SK-N-SH treated with all-trans-retinoic acid at 6 μM for 48 hours (cell line): Measurements from ENCODE around the gene PRSS21.

Source experiments
- ATAC-seq: fragments of 200-7000 bp; cut with Tn5 transposase; 3 replicates; pipeline ENCODE4 v1.9.1; 2020; ENCODE audit warnings: mild to moderate bottlenecking, moderate library complexity
- ARNTL ChIP-seq: fragments of 450-650 bp; formaldehyde crosslinking; IDR thresholded peaks from 2 replicates; pipeline ENCODE4 v1.5.0; 2020; ENCODE audit warnings: low read depth, mild to moderate bottlenecking, moderate library complexity, borderline replicate concordance
- BACH2 ChIP-seq: fragments of 250-450 bp; sonication (Bioruptor Pico); IDR thresholded peaks from 2 replicates; pipeline ENCODE4 v1.9.0; 2021; ENCODE audit warnings: mild to moderate bottlenecking, borderline replicate concordance
- CSDC2 ChIP-seq: fragments of 250-450 bp; sonication (Bioruptor Pico); IDR thresholded peaks from 2 replicates; pipeline ENCODE4 v1.5.0; 2020; ENCODE audit warnings: mild to moderate bottlenecking, moderate library complexity
- ESRRG ChIP-seq: fragments of 250-450 bp; sonication (Bioruptor Pico); IDR thresholded peaks from 2 replicates; pipeline ENCODE4 v1.6.1; 2021; ENCODE audit warnings: mild to moderate bottlenecking
- GLIS3 ChIP-seq: fragments of 250-450 bp; sonication (Bioruptor Pico); IDR thresholded peaks from 2 replicates; pipeline ENCODE4 v1.5.0; 2020; ENCODE audit warnings: mild to moderate bottlenecking, moderate library complexity
- ISL1 ChIP-seq: fragments of 250-450 bp; sonication (Bioruptor Pico); IDR thresholded peaks from 2 replicates; pipeline ENCODE4 v2.1.2; 2022; ENCODE audit warnings: mild to moderate bottlenecking, moderate library complexity
- PPARA ChIP-seq: fragments of 250-450 bp; sonication (Bioruptor Pico); IDR thresholded peaks from 2 replicates; pipeline ENCODE4 v1.5.0; 2020; ENCODE audit warnings: mild to moderate bottlenecking, borderline replicate concordance
- RARB ChIP-seq: fragments of 250-450 bp; sonication (Bioruptor Pico); IDR thresholded peaks from 2 replicates; pipeline ENCODE4 v1.8.0; 2021; ENCODE audit warnings: mild to moderate bottlenecking, moderate library complexity
- SNAI2 ChIP-seq: fragments of 250-450 bp; sonication (Bioruptor Pico); IDR thresholded peaks from 2 replicates; pipeline ENCODE4 v1.5.0; 2020; ENCODE audit warnings: mild to moderate bottlenecking, moderate library complexity
- TCF4 ChIP-seq: fragments of 250-450 bp; sonication (Bioruptor Pico); IDR thresholded peaks from 2 replicates; pipeline ENCODE4 v1.8.0; 2021; ENCODE audit warnings: mild to moderate bottlenecking, moderate library complexity, borderline replicate concordance
- TOX ChIP-seq: fragments of 250-450 bp; sonication (Bioruptor Pico); IDR thresholded peaks from 2 replicates; pipeline ENCODE4 v1.8.0; 2021; ENCODE audit warnings: mild to moderate bottlenecking, moderate library complexity, borderline replicate concordance
- ZC3H10 ChIP-seq: fragments of 250-450 bp; sonication (Bioruptor Pico); IDR thresholded peaks from 2 replicates; pipeline ENCODE4 v1.5.1; 2021; ENCODE audit warnings: mild to moderate bottlenecking, moderate library complexity
- ZFP3 ChIP-seq: fragments of 250-450 bp; sonication (Bioruptor Pico); IDR thresholded peaks from 2 replicates; pipeline ENCODE4 v1.5.0; 2020; ENCODE audit warnings: mild to moderate bottlenecking, moderate library complexity
- ZFP30 ChIP-seq: fragments of 450-650 bp; formaldehyde crosslinking; IDR thresholded peaks from 2 replicates; pipeline ENCODE4 v1.5.0; 2022; ENCODE audit warnings: mild to moderate bottlenecking, moderate library complexity
- ZNF565 ChIP-seq: fragments of 450-650 bp; formaldehyde crosslinking; conservative IDR thresholded peaks from 2 replicates; pipeline ENCODE4 v1.5.0; 2020; ENCODE audit warnings: low read depth, mild to moderate bottlenecking, moderate library complexity
- ZNF70 ChIP-seq: fragments of 450-650 bp; formaldehyde crosslinking; IDR thresholded peaks from 2 replicates; pipeline ENCODE4 v1.5.0; 2020; ENCODE audit warnings: mild to moderate bottlenecking, moderate library complexity
- ZNF8 ChIP-seq: fragments of 450-650 bp; formaldehyde crosslinking; IDR thresholded peaks from 2 replicates; pipeline ENCODE4 v1.5.0; 2020; ENCODE audit warnings: mild to moderate bottlenecking, moderate library complexity
- TF ChIP-seq, protein P1 (sequence below): fragments of 250-450 bp; sonication (Bioruptor Pico); IDR thresholded peaks from 2 replicates; pipeline ENCODE4 v1.8.0; 2021; ENCODE audit warnings: low read depth, mild to moderate bottlenecking, moderate library complexity, borderline replicate concordance
- TF ChIP-seq, protein P2 (sequence below): fragments of 250-450 bp; sonication (Bioruptor Pico); IDR thresholded peaks from 2 replicates; pipeline ENCODE4 v1.5.1; 2020; ENCODE audit warnings: low read depth, mild to moderate bottlenecking, moderate library complexity
- TF ChIP-seq, protein P3 (sequence below): fragments of 250-450 bp; sonication (Bioruptor Pico); IDR thresholded peaks from 2 replicates; pipeline ENCODE4 v1.8.0; 2020; ENCODE audit warnings: mild to moderate bottlenecking, moderate library complexity, borderline replicate concordance
- TF ChIP-seq, protein P4 (sequence below): fragments of 250-450 bp; sonication (Bioruptor Pico); IDR thresholded peaks from 2 replicates; pipeline ENCODE4 v1.5.1; 2021; ENCODE audit warnings: mild to moderate bottlenecking, moderate library complexity
- TF ChIP-seq, protein P5 (sequence below): fragments of 250-450 bp; sonication (Bioruptor Pico); IDR thresholded peaks from 2 replicates; pipeline ENCODE4 v1.5.0; 2020; ENCODE audit warnings: mild to moderate bottlenecking, moderate library complexity

The PRSS21 gene

DNA sequence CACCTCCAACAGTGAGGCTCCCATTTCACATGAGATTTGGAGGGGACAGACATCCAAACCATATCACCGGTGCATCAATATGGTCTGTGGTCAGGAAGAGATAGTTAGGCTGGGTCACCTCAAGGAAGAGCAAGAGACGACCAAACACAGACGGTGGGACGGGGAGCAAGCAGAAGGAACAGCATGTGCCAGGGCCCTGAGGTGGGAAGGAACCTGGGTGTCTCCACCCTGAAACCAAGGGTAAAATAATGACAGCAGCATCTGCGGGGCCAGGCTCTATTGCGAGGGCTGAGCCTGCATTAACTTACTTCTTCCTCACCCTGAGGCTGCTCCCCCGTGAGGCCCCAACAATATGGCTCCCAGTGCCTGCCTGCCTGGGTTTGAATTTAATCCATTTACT is 8.9 kb upstream of the PRSS21 start:
- TF ChIP-seq BACH2 (CRISPR knock-in tag) (no peak), TCF4 (CRISPR knock-in tag) (no peak), GLIS3 (CRISPR knock-in tag) (no peak), ESRRG (no peak), ZFP3 (CRISPR knock-in tag) (no peak), PPARA (CRISPR knock-in tag) (no peak), SNAI2 (CRISPR knock-in tag) (no peak), ZFP30 (CRISPR knock-in tag) (no peak)
- TF ChIP-seq, protein P1, sequence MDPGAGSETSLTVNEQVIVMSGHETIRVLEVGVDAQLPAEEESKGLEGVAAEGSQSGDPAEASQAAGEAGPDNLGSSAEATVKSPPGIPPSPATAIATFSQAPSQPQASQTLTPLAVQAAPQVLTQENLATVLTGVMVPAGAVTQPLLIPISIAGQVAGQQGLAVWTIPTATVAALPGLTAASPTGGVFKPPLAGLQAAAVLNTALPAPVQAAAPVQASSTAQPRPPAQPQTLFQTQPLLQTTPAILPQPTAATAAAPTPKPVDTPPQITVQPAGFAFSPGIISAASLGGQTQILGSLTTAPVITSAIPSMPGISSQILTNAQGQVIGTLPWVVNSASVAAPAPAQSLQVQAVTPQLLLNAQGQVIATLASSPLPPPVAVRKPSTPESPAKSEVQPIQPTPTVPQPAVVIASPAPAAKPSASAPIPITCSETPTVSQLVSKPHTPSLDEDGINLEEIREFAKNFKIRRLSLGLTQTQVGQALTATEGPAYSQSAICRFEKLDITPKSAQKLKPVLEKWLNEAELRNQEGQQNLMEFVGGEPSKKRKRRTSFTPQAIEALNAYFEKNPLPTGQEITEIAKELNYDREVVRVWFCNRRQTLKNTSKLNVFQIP = no peak
- TF ChIP-seq, protein P2, sequence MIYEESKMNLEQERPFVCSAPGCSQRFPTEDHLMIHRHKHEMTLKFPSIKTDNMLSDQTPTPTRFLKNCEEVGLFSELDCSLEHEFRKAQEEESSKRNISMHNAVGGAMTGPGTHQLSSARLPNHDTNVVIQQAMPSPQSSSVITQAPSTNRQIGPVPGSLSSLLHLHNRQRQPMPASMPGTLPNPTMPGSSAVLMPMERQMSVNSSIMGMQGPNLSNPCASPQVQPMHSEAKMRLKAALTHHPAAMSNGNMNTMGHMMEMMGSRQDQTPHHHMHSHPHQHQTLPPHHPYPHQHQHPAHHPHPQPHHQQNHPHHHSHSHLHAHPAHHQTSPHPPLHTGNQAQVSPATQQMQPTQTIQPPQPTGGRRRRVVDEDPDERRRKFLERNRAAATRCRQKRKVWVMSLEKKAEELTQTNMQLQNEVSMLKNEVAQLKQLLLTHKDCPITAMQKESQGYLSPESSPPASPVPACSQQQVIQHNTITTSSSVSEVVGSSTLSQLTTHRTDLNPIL (CRISPR knock-in tag) = no peak
- TF ChIP-seq, protein P3, sequence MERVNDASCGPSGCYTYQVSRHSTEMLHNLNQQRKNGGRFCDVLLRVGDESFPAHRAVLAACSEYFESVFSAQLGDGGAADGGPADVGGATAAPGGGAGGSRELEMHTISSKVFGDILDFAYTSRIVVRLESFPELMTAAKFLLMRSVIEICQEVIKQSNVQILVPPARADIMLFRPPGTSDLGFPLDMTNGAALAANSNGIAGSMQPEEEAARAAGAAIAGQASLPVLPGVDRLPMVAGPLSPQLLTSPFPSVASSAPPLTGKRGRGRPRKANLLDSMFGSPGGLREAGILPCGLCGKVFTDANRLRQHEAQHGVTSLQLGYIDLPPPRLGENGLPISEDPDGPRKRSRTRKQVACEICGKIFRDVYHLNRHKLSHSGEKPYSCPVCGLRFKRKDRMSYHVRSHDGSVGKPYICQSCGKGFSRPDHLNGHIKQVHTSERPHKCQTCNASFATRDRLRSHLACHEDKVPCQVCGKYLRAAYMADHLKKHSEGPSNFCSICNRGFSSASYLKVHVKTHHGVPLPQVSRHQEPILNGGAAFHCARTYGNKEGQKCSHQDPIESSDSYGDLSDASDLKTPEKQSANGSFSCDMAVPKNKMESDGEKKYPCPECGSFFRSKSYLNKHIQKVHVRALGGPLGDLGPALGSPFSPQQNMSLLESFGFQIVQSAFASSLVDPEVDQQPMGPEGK (CRISPR knock-in tag) = no peak
- ATAC-seq = no peak

DNA sequence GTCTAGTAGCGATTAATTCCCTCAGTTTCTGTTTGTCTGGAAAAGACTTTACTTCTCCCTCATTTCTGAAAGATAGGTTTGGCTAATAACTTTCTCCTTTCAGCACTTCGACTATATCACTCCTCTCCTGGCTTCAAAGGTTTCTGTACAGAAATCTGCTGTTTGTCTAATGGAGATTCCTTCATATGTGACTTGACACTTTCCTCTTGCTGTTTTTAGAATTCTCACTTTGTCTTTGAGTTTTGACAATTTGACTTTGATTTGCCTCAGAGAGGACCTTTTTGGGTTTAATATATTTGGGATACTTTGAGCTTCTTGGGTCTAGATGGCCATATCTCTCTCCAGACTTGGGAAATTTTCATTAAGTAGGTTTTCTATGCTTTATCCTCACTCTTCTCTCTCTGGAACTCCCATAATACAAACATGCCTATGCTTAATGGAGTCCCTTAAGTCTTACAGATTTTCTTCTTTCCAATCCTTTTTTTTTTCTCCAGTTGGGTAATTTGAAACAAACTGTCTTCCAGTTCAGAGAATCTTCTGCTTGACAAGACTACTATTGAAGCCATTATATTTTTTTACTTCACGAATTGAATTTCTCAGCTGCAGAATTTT is 7.8 kb upstream of the PRSS21 start:
- ATAC-seq = no peak
- TF ChIP-seq ZFP30 (CRISPR knock-in tag) (no peak), PPARA (CRISPR knock-in tag) (no peak), ZNF8 (no peak), ARNTL (CRISPR knock-in tag) (no peak), BACH2 (CRISPR knock-in tag) (no peak), SNAI2 (CRISPR knock-in tag) (no peak), ZC3H10 (no peak), RARB (CRISPR knock-in tag) (no peak), ZNF70 (CRISPR knock-in tag) (no peak), TCF4 (CRISPR knock-in tag) (no peak), CSDC2 (no peak)
- TF ChIP-seq, protein P1 = no peak
- TF ChIP-seq, protein P4, sequence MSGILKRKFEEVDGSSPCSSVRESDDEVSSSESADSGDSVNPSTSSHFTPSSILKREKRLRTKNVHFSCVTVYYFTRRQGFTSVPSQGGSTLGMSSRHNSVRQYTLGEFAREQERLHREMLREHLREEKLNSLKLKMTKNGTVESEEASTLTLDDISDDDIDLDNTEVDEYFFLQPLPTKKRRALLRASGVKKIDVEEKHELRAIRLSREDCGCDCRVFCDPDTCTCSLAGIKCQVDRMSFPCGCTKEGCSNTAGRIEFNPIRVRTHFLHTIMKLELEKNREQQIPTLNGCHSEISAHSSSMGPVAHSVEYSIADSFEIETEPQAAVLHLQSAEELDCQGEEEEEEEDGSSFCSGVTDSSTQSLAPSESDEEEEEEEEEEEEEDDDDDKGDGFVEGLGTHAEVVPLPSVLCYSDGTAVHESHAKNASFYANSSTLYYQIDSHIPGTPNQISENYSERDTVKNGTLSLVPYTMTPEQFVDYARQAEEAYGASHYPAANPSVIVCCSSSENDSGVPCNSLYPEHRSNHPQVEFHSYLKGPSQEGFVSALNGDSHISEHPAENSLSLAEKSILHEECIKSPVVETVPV = no peak
- TF ChIP-seq, protein P5, sequence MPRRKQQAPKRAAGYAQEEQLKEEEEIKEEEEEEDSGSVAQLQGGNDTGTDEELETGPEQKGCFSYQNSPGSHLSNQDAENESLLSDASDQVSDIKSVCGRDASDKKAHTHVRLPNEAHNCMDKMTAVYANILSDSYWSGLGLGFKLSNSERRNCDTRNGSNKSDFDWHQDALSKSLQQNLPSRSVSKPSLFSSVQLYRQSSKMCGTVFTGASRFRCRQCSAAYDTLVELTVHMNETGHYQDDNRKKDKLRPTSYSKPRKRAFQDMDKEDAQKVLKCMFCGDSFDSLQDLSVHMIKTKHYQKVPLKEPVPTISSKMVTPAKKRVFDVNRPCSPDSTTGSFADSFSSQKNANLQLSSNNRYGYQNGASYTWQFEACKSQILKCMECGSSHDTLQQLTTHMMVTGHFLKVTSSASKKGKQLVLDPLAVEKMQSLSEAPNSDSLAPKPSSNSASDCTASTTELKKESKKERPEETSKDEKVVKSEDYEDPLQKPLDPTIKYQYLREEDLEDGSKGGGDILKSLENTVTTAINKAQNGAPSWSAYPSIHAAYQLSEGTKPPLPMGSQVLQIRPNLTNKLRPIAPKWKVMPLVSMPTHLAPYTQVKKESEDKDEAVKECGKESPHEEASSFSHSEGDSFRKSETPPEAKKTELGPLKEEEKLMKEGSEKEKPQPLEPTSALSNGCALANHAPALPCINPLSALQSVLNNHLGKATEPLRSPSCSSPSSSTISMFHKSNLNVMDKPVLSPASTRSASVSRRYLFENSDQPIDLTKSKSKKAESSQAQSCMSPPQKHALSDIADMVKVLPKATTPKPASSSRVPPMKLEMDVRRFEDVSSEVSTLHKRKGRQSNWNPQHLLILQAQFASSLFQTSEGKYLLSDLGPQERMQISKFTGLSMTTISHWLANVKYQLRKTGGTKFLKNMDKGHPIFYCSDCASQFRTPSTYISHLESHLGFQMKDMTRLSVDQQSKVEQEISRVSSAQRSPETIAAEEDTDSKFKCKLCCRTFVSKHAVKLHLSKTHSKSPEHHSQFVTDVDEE (CRISPR knock-in tag) = no peak

DNA sequence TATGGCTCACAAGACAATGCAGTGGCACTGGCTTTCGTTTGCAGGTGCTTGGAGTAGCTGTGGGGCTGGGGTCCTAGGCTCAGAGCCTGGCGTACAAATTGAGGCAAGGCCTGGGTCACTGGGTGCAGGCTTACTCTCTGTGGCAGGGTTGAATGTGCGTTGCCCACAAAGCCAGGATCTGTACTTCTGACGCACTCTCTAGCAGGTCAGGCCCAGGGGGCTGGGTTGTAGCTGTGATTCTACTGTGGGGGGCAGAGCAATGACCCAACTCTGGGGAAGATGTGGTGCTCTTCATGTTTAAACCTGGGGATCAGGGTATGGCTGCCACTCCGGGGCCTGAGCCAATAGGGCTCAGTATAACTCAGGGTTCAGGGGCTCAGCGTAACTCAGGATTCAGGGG is 6.4 kb upstream of the PRSS21 start:
- ATAC-seq = no peak
- no peak for TF ChIP-seq TCF4 (CRISPR knock-in tag)
- TF ChIP-seq ZNF70 (CRISPR knock-in tag) = no peak
- TF ChIP-seq ZNF565 (CRISPR knock-in tag) = no peak
- no peak for TF ChIP-seq SNAI2 (CRISPR knock-in tag)
- no peak for TF ChIP-seq PPARA (CRISPR knock-in tag)
- TF ChIP-seq ARNTL (CRISPR knock-in tag) = no peak
- TF ChIP-seq ZFP3 (CRISPR knock-in tag) = no peak
- no peak for TF ChIP-seq ZC3H10
- TF ChIP-seq, protein P3 (CRISPR knock-in tag) = no peak
- no peak for TF ChIP-seq TOX (CRISPR knock-in tag)
- TF ChIP-seq, protein P1 = no peak
- no peak for TF ChIP-seq ESRRG
- TF ChIP-seq ISL1 (CRISPR knock-in tag) = no peak
- no peak for TF ChIP-seq ZFP30 (CRISPR knock-in tag)
- TF ChIP-seq CSDC2 = no peak
